NAMALWA (cell line): ENCODE data around the gene PTPRB.
"Not testable (repeated sequence)": the region's sequence is repeated elsewhere in the genome, so short reads cannot be mapped to it uniquely, and the experiment has no call there.

Experiments
- DNase-seq: peaks from one replicate; pipeline ENCODE4 v3.0.0-alpha.2; 2015; ENCODE audit warnings: low spot score

The PTPRB gene

GRCh38 chr12:70540996-70541395, 96.2 kb downstream of the PTPRB start:
- no peak for DNase-seq

- no peak for DNase-seq
These were observed 100.6 kb downstream of the PTPRB start for GRCh38 chr12:70536650-70537049.

- DNase-seq: no peak
These were observed 101.3 kb downstream of the PTPRB start for GRCh38 chr12:70535896-70536374.

DNA sequence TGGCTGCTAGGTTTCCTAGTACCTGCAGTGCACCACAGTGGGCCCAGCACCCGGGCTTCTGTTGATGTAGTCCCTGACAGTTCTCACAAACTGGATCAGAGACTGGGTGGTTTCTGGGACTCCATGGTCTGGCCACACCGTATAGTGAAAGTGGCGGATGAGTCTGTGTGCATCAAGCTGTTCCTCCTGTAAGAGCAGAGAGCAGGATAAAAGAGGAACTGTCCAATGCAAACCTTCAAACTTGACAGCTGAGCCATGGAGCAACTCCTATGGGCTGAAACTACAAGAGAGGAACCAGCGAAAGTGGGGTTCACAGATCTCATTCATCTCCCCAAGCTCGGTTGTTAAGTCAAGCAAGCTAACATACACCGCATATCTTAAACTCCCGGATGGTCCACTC, 102.8 kb downstream of the PTPRB start:
- DNase-seq: no peak

- DNase-seq: no peak
These were observed 107.6 kb downstream of the PTPRB start for GRCh38 chr12:70529647-70530046.

DNA sequence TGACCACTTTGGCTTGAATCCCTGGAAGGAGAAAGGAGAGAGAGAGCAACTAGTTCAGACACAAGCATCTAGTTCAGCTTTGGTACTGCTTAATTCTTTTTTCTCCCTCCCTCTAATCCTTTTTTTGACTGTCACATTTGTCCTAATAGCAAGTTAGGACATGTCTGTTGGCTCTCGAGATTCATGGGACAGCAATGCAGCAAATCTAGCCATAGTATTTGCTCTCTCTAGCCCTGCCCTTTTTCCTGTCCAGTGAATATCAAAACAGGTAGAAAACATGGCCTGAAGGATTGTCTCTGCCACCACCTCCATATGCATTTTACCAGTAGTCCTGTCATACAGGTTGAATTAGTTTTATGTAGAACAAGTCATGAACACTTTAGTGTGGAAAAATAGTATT, 116.4 kb downstream of the PTPRB start:
- no peak for DNase-seq

DNA sequence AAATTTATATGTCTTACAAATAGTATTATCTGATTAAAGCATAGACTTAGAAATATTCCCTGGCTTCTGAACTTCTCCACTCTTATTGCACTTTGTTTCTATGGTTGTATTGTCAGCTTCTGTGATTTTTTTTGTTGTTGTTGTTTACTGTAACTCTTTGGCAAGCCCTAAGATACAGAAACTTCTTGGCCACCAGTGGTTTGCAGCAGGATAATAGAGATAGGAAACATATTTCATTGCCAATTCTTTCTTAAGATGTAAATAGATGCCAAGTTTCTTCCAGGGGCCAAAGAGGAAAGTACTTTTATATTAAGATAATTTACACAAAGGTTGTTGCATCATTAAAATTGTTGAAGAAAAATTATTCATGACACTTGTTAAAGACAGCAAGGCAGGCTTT, 123.8 kb downstream of the PTPRB start:
- no peak for DNase-seq

- DNase-seq: no peak
These were observed 129.1 kb downstream of the PTPRB start for GRCh38 chr12:70508178-70508577.

DNA sequence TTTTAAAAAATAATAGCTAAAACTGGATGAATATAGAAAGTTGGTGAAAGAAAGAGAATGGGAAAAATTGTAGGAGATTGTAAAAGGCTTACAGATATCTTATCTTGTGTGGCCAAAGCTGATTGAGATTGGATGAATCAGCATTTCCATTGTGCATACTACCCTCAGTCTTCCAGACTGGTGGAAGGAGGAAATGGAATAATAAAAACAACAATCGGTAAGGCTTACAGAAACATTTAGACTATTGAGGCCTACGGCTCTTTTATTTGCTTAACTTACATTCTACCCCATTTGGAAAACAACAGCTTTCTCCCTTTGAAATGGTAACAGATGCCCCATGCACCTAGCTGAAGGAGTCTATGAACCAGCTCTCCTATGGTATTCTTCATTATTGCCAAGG, 129.8 kb downstream of the PTPRB start:
- no peak for DNase-seq

DNA sequence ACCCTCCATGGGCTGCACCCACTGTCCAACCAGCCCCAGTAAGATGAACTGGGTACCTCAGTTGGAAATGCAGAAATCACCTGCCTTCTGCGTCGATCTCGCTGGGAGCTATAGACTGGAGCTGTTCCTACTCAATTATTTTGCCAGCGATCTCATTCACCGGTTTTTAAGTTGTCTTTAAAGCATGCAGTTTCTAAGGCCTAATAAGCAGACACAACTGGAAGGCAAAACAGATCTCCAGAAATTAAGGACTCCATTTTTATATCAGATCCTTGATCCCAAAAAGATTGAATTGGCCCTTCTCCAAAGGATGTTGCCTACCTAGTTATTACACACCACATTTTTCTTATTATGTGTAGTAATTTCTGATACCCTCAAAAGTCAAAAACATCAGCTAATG, 139.7 kb downstream of the PTPRB start:
- DNase-seq: no peak

GRCh38 chr12:70492904-70493303, 144.3 kb downstream of the PTPRB start:
- DNase-seq: not testable (repeated sequence)

- not testable (repeated sequence) for DNase-seq
These were observed 146.3 kb downstream of the PTPRB start for GRCh38 chr12:70490928-70491327.

- peak; percentile 84 for DNase-seq
These were observed 149.8 kb downstream of the PTPRB start for GRCh38 chr12:70487440-70487839.

DNA sequence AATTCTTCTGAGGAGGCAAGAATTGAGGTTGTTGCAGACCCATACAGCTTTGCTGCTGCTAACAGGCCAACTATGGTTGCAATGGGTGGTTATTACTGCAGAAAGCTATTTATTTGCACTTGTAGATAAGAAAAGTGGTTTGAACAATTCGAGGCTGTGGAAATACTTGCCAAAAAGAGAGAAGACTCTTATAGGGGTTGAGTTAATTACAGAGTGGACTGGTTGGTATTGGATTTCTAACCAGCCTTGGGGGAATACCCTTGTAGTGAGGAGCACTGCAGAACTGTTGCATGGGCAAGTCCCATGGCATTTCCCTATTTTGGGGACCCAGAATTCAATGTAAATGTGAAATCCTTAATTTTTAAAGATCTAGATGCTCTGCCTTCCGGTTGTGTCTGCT, 150.6 kb downstream of the PTPRB start:
- no peak for DNase-seq

DNA sequence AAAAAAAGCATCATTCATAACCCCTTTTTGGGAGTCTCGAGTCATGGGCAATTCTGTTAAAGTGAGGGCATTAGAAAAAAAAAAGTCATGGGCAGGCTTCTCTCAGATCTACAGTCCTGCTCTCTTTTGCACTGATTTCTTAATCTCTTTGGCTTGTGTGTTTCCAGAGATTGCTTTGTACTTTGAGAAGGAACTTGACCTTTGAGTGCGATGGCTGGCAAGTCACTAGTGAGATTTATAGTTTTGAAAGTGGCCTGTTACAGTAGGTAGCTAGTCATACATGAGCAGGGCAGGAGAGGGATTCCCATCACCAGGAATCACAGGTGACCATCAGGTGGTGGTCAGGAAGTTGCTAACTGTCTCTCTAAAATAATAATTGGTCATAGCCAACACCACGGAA, 151.5 kb downstream of the PTPRB start:
- DNase-seq: no peak

- no peak for DNase-seq
These were observed 152.8 kb downstream of the PTPRB start for GRCh38 chr12:70484464-70484863.

DNA sequence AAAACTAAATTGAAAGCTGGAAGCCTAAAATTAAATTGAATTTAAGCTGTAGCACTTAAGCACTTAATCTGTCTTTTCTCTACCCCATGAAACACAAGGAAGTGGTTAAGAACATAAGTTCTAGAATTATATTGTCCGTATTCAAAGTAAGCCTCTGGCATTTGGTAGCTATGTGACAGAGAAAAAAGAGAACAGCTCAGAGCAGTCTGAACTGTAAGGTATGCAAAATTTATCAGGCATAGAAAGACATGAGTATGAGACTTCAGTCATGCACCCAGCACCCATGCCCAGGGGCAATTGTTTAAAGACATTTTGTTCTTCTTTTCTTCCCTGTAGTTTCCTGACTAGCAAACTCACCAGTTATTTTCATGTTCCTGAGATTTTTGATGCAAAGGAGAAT, 154.5 kb downstream of the PTPRB start:
- DNase-seq: no peak

GRCh38 chr12:70469221-70469820, 167.9 kb downstream of the PTPRB start:
- DNase-seq: no peak

DNA sequence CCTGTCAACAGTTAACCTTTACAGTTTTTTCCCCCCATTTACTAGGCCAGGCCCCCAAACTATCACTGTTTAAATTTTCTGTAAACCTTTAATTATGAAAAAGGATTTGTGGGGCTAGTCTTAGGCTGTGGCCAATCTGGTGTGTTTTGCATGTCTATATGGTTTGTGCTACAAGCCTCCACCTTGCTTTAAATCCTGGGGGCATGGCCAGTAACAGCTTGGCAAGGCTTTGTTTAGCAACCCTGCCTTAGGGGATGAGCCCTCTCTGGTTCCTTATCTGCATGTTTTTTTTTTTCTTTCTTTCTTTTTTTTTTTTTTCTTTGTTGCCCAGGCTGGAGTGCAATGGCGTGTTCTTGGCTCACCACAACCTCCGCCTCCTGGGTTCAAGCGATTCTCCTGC, 168.5 kb downstream of the PTPRB start:
- no peak for DNase-seq

DNA sequence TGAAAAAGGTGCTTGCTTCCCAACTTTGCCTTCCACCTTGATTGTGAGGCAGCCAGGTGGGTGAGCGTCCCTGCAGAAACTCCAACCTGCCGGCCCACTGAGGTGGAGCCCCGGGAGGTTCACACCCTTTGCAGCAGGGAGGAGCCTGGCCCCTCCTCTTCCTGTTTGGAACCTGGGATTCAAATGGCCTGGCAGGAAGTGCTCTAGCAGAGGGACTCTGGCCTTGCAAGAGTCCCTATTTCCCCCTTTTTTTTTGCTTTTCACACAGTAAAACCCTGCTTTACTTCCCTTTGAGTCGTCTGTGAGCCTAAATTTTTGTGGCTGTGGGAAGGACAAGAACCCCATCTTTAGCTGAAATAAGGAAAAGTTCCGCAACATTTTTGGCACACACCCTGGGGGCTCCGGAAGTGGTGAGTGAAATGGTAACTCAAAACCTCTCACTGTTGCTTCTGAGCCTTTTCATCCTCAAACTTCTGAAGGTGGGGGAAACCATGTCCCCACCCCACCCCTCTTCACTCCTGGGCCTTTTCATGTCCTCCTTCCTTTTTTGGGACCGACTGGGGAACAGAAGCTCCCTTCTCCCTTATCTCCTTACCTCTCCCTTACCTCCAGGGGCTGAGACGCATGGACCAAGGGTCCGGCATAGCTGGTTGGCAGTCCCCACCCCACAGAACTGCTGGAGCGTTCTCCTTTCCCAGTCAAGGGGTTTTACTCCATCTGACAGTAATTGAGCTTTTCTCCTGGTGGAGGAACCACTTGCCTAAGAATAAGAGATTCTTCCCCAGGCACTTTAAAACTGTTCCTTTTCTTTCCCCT, 169.1 kb downstream of the PTPRB start:
- peak; percentile 38 for DNase-seq

DNA sequence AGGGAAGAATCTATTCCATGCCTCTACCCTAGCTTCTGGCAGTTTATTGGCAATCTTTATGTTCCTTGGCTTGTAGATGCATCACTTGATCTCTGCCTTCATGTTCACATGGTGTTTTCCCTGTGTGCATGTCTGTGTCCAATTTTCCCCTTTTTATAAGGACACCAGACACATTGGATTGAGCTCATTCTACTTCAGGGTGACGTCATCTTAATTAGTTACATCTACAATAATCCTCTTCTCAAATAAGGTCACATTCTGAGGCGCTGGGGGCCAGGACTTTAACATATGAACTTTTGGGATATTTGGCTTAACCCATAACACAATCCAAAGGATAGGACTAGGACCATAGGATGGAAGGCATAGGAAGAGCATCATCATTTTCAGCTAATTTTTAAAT, 169.8 kb downstream of the PTPRB start:
- no peak for DNase-seq

- no peak for DNase-seq
These were observed 170.5 kb downstream of the PTPRB start for GRCh38 chr12:70466753-70467152.
